BE2C (cell line): ENCODE results near the gene FAM83E.
A peak's percentile ranks its signal among the peaks of the same experiment; 100 is the strongest.

ENCODE experiments used
- DNase-seq: peaks from one replicate; pipeline ENCODE4 v3.0.0-alpha.2; 2020
- H3K27me3 ChIP-seq: fragments of 250-450 bp; sonication (Bioruptor Pico); 2 replicates; pipeline ENCODE4 v1.5.1; 2020; ENCODE audit warnings: mild to moderate bottlenecking
- H3K36me3 ChIP-seq: fragments of 250-450 bp; sonication (Bioruptor Pico); 2 replicates; pipeline ENCODE4 v1.5.1; 2020; ENCODE audit warnings: mild to moderate bottlenecking
- H3K4me1 ChIP-seq: fragments of 250-450 bp; sonication (Bioruptor Pico); 2 replicates; pipeline ENCODE4 v1.5.1; 2020
- H3K4me3 ChIP-seq: 2 replicates; pipeline ENCODE4 v1.5.1; 2011; ENCODE audit warnings: low read depth, low read length
- H3K9me3 ChIP-seq: fragments of 250-450 bp; sonication (Bioruptor Pico); 2 replicates; pipeline ENCODE4 v1.5.1; 2020
- CTCF ChIP-seq: IDR thresholded peaks from 2 replicates; pipeline ENCODE4 v1.5.1; 2012; ENCODE audit warnings: mild to moderate bottlenecking, low read depth, low read length

Gene FAM83E

GRCh38 chr19:48638831-48639381 is 24.0 kb upstream of the FAM83E start:
- H3K36me3 ChIP-seq: no peaks in the 10 kb centered on the region
- no peak overlapping the region for H3K4me3 ChIP-seq
- H3K27me3 ChIP-seq: no peaks in the 10 kb centered on the region
- peak; percentile 29 for DNase-seq
- H3K9me3 ChIP-seq: no peaks in the 10 kb centered on the region
- TF ChIP-seq CTCF: no peak
- peaks cover 16% of the 10 kb centered on the region for H3K4me1 ChIP-seq

- peak overlapping the region; percentile 29 for H3K4me3 ChIP-seq
- no peaks in the 10 kb centered on the region for H3K9me3 ChIP-seq
- no peaks in the 10 kb centered on the region for H3K36me3 ChIP-seq
- DNase-seq: peak; percentile 83
- H3K4me1 ChIP-seq: peaks cover 22% of the 10 kb centered on the region
- no peaks in the 10 kb centered on the region for H3K27me3 ChIP-seq
- TF ChIP-seq CTCF: peak; percentile 11; the same call in 1 of the 2 replicates
Observed at GRCh38 chr19:48637948-48638830, 23.3 kb upstream of the FAM83E start.

GRCh38 chr19:48637449-48637947 is 22.6 kb upstream of the FAM83E start:
- TF ChIP-seq CTCF: no peak
- DNase-seq: peak; percentile 99
- Histone ChIP-seq H3K27me3 (no peaks in the 10 kb centered on the region), H3K4me1 (peaks cover 22% of the 10 kb centered on the region), H3K4me3 (peak overlapping the region; percentile 65), H3K36me3 (no peaks in the 10 kb centered on the region), H3K9me3 (no peaks in the 10 kb centered on the region)

GRCh38 chr19:48636859-48637448 is 22.1 kb upstream of the FAM83E start, which contains the start of gene DBP:
TSS of gene DBP (minus strand) at chr19:48637379. CDS start at chr19:48636994, 385 bp downstream.
- no peaks in the 10 kb centered on the region for H3K27me3 ChIP-seq
- no peaks in the 10 kb centered on the region for H3K36me3 ChIP-seq
- H3K4me3 ChIP-seq: peak within 1 kb of the TSS; percentile 65
- H3K4me1 ChIP-seq: peaks cover 22% of the 10 kb centered on the region
- no peaks in the 10 kb centered on the region for H3K9me3 ChIP-seq
- peak; percentile 65 for DNase-seq
- no peak; the same call in 1 of the 2 replicates for TF ChIP-seq CTCF

GRCh38 chr19:48635966-48636858 is 21.3 kb upstream of the FAM83E start:
- Histone ChIP-seq H3K9me3 (no peaks in the 10 kb centered on the region), H3K4me3 (peak overlapping the region; percentile 65), H3K27me3 (no peaks in the 10 kb centered on the region), H3K4me1 (peaks cover 22% of the 10 kb centered on the region), H3K36me3 (no peaks in the 10 kb centered on the region)
- TF ChIP-seq CTCF: no peak
- DNase-seq: no peak
